PC-9 (cell line): Measurements from ENCODE around the gene DHTKD1. TPM values are rescaled to one million over a fixed set of nuclear protein-coding genes. Genes with fewer than 3 reads are reported as not detected.
A peak's percentile ranks its signal among the peaks of the same experiment; 100 is the strongest.

Experiments
- BruUV-seq: library from RNA; stranded (reverse); fragments of 400-500 nt; replicated peaks from 2 replicates; lab custom pipeline; 2021; lab: Mats Ljungman, UMichigan
- CTCF ChIA-PET: fragments of 300-600 bp; sonication (Branson Sonifier 250); formaldehyde crosslinking; loops from one replicate; lab custom pipeline; 2022; ENCODE audit warnings: antibody characterized with exemption; lab: Charles Lee
- POLR2A ChIA-PET: fragments of 300-600 bp; sonication (Branson Sonifier 250); formaldehyde crosslinking; loops from one replicate; lab custom pipeline; 2022; ENCODE audit warnings: antibody characterized with exemption; ENCODE audit not compliant: unreplicated experiment; lab: Charles Lee
- DNase-seq, 2 experiments: peaks; one replicate each; pipeline versions ENCODE4 v3.0.0 to v3.0.0-alpha.2; 2015 to 2022; ENCODE audit warnings: mixed read lengths in 1 of 2
- H2AFZ ChIP-seq: fragments of 200-600 bp; sonication (generic); 2 replicates; pipeline ENCODE4 v1.8.1; 2017; ENCODE audit warnings: antibody characterized with exemption
- H3F3A ChIP-seq: fragments of 200-600 bp; sonication (generic); 2 replicates; pipeline ENCODE4 v1.8.1; 2017; ENCODE audit warnings: antibody characterized with exemption, mild to moderate bottlenecking, low read depth; ENCODE audit not compliant: insufficient read depth
- H3K27ac ChIP-seq: fragments of 200-600 bp; sonication (generic); 2 replicates; pipeline ENCODE4 v1.6.1; 2016; ENCODE audit warnings: mixed run types
- H3K27me3 ChIP-seq: fragments of 200-600 bp; sonication (generic); 2 replicates; pipeline ENCODE4 v1.6.1; 2016; ENCODE audit warnings: low read depth, mixed run types; ENCODE audit not compliant: insufficient read depth
- H3K36me3 ChIP-seq: fragments of 200-600 bp; sonication (generic); 2 replicates; pipeline ENCODE4 v1.6.1; 2016; ENCODE audit warnings: low read depth, mixed run types
- H3K4me1 ChIP-seq: fragments of 200-600 bp; sonication (generic); replicated peaks from 2 replicates; pipeline ENCODE4 v1.6.1; 2016; ENCODE audit warnings: mixed run types; ENCODE audit not compliant: insufficient read depth
- H3K4me2 ChIP-seq: fragments of 200-600 bp; sonication (generic); 2 replicates; pipeline ENCODE4 v1.6.1; 2017; ENCODE audit warnings: mixed run types
- H3K4me3 ChIP-seq: fragments of 200-600 bp; sonication (generic); 2 replicates; pipeline ENCODE4 v1.6.1; 2016; ENCODE audit warnings: mixed run types
- H3K79me2 ChIP-seq: fragments of 200-600 bp; sonication (generic); 2 replicates; pipeline ENCODE4 v1.6.1; 2017; ENCODE audit warnings: low read depth, mixed run types
- H3K9me2 ChIP-seq: fragments of 200-600 bp; sonication (generic); 2 replicates; pipeline ENCODE4 v1.8.1; 2017; ENCODE audit warnings: mild to moderate bottlenecking; ENCODE audit not compliant: insufficient read depth
- H3K9me3 ChIP-seq: fragments of 200-600 bp; sonication (generic); 2 replicates; pipeline ENCODE4 v1.8.1; 2016; ENCODE audit warnings: low read depth; ENCODE audit not compliant: insufficient read depth
- H4K20me1 ChIP-seq: fragments of 200-600 bp; sonication (generic); 2 replicates; pipeline ENCODE4 v1.8.1; 2017; ENCODE audit not compliant: insufficient read depth
- EZH2 ChIP-seq: fragments of 200-600 bp; sonication (generic); IDR thresholded peaks from 2 replicates; pipeline ENCODE4 v1.8.0; 2017; ENCODE audit warnings: antibody characterized with exemption, low read depth
- intact Hi-C: fragments of 100-400 bp; cut with micrococcal nuclease; formaldehyde crosslinking; loops from one replicate; pipeline ENCODE4 v1.10.0; 2022; ENCODE audit not compliant: unreplicated experiment
- total RNA-seq: library from RNA; stranded (reverse); gene quantifications from 2 replicates; pipeline ENCODE4 v1.2.3, GENCODE V29; 2021
- TF ChIP-seq, protein P1 (sequence below): fragments of 200-600 bp; sonication (generic); conservative IDR thresholded peaks from 2 replicates; pipeline ENCODE4 v1.6.1; 2017; ENCODE audit warnings: mixed run types, antibody characterized with exemption, mild to moderate bottlenecking, moderate library complexity

Gene DHTKD1
- total RNA-seq, 1 experiment from 2014 or later, result 41.1 TPM

DNA sequence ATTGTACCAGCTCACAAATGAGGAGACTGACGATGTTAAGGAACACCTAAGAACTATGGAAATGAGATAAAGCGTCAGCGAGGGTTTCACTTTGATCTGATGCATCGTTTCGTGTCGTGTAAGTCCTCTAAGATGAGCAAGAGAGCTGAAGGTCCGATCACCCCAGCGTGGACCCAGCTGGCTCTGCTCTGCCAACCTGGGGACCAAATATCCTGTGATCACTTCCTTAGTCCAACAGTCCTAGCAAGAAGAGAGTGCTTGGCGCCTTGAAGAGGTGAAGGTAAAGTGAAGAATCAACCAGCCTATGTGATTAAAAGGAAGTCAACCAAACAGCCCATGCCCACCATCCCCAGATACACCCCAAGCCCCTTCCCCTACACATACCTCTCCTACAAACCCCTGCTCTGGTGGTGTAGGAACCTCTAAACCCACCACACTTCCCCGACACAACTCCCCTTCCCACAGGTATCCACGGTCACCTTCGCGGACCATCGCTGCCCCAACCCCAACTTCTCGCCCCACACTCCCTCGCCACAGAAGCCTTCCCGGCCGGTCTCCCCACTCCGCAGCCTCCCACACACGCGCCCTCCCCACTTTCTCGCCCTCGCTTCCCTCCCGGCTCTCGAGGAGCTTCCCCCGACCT, 26.9 kb upstream of the DHTKD1 start:
- intact Hi-C loops, result loop anchor here (2.0 kb wide), 1 partner anchor 155 kb away; the partner anchor contains the start of gene CDC123
- Histone ChIP-seq H3K4me3 (peak overlapping the region; percentile 90), H3K4me2 (peak overlapping the region; percentile 94), H3K4me1 (peaks cover 17% of the 10 kb centered on the region), H3K36me3 (no peaks in the 10 kb centered on the region), H3K27ac (peak overlapping the region; percentile 86), H3F3A (no peaks in the 10 kb centered on the region), H3K9me2 (no peaks in the 10 kb centered on the region), H4K20me1 (no peaks in the 10 kb centered on the region; the same call in 1 of the 2 replicates), H2AFZ (peak overlapping the region; percentile 88), H3K27me3 (no peaks in the 10 kb centered on the region), H3K79me2 (peaks cover 57% of the 10 kb centered on the region), H3K9me3 (no peaks in the 10 kb centered on the region)
- no peak for TF ChIP-seq EZH2
- TF ChIP-seq, protein P1, sequence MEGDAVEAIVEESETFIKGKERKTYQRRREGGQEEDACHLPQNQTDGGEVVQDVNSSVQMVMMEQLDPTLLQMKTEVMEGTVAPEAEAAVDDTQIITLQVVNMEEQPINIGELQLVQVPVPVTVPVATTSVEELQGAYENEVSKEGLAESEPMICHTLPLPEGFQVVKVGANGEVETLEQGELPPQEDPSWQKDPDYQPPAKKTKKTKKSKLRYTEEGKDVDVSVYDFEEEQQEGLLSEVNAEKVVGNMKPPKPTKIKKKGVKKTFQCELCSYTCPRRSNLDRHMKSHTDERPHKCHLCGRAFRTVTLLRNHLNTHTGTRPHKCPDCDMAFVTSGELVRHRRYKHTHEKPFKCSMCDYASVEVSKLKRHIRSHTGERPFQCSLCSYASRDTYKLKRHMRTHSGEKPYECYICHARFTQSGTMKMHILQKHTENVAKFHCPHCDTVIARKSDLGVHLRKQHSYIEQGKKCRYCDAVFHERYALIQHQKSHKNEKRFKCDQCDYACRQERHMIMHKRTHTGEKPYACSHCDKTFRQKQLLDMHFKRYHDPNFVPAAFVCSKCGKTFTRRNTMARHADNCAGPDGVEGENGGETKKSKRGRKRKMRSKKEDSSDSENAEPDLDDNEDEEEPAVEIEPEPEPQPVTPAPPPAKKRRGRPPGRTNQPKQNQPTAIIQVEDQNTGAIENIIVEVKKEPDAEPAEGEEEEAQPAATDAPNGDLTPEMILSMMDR, result no peak
- ChIA-PET CTCF (interaction anchor here (0.7 kb wide), 1 partner anchor 40 kb away, joined by 4 read pairs; no protein-coding TSS in a partner anchor), POLR2A (interaction anchor here (0.9 to 1.0 kb wide), 3 partner anchors 26 to 154 kb away, joined by 4 to 13 read pairs (median 7); partner anchors contain the start of genes CDC123 and NUDT5)
- BruUV-seq, result no TSS peak
- peak in 1 of 2 experiments; percentile 10 for DNase-seq

DNA sequence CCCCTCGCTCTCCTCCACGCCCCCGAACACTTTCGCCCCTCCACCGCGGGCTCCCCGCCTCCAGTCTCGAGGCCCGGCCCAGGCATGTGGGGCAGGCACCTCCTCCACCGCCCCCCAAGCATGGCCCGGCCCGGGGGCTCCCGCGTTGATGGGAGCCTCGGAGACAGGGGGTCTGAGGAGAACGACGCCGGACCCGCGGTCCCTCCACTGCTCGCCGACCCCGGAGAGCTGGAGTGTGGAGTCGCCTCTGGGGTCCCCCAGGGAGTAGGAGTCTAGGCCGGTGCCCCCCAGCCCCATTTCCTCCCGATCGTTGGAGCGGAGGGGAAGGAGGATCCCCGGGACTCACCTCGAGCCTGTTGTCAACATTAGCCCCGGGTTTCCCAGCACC, 26.4 kb upstream of the DHTKD1 start:
- CTCF ChIA-PET, result interaction anchor here (0.7 kb wide), 1 partner anchor 39 kb away, joined by 4 read pairs; no protein-coding TSS in a partner anchor
- TF ChIP-seq, protein P1, result no peak
- TF ChIP-seq EZH2, result no peak
- Histone ChIP-seq H3K4me3 (peak overlapping the region; percentile 90), H3K4me2 (peak overlapping the region; percentile 94), H3K27me3 (no peaks in the 10 kb centered on the region), H4K20me1 (no peaks in the 10 kb centered on the region; the same call in 1 of the 2 replicates), H3K9me2 (no peaks in the 10 kb centered on the region), H3K36me3 (no peaks in the 10 kb centered on the region), H3F3A (no peaks in the 10 kb centered on the region), H3K4me1 (peaks cover 17% of the 10 kb centered on the region), H3K27ac (peak overlapping the region; percentile 86), H3K9me3 (no peaks in the 10 kb centered on the region), H2AFZ (peak overlapping the region; percentile 88), H3K79me2 (peaks cover 51% of the 10 kb centered on the region)
- intact Hi-C loops, result loop anchor here (2.0 kb wide), 1 partner anchor 154 kb away; the partner anchor contains the start of gene CDC123
- DNase-seq, result peak in 1 of 2 experiments; percentile 37
- BruUV-seq, result no TSS peak
- POLR2A ChIA-PET, result interaction anchor here (0.6 to 1.0 kb wide), 5 partner anchors 26 to 784 kb away, joined by 4 to 13 read pairs (median 7); partner anchors contain the start of genes CDC123 and NUDT5

DNA sequence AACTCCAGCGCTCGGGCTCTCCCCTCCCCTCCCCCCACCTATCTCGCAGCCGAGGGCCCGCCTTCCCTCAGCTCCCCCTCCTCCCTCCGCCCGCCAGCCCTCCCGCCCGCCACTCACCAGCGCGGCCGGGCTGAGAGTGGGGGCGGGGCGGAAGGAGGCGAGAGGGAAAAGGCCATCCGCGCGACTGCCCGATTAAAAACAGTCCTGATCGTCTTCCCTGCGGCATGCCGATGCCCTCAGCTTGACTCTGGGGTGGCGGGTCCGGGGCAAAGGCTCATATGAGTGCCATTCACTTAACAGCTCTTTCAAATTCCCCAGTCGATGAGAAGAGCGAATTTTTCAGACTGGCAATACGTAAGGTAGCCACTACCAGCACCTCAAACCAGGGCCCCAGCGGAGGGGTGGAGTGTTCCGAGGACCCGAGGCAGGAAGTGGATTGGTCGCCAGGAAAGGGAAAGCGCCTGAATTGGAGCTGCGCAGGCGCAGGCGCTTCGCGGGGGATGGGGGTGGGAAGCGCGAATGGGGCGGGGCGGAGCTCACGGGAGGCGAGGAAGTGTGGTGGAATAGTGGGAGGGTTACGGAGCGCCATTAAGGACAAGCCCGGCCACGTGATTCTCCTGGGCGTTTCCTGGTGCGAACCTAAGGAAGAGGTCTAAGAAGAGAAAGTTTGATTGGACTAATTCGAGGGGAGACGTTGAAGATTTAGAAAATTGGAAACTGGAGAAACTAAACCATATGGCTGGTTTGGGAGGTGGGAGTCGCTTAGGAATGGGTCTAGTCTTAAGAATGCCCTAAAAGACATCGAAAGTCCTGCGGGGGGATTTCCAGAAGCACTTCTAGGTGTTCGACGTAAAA, 25.7 kb upstream of the DHTKD1 start, which contains the start of gene UPF2:
TSS of gene UPF2 (minus strand) at position 13 of the 855 bp plus-strand sequence. CDS start 7,386 bp downstream, outside the sequence.
- CTCF ChIA-PET, result interaction anchor here (0.5 kb wide), 1 partner anchor 12 kb away, joined by 3 read pairs; no protein-coding TSS in a partner anchor
- intact Hi-C loops, result loop anchor here (1.0 to 2.0 kb wide), 2 partner anchors 25 to 154 kb away; partner anchors contain the start of genes CDC123 and DHTKD1

More for the DNA sequence above, 25.7 kb upstream of the DHTKD1 start, which contains the start of gene UPF2:
- TF ChIP-seq, protein P1, result no peak
- no peak for TF ChIP-seq EZH2
- Histone ChIP-seq H3K36me3 (no peaks in the 10 kb centered on the region), H3K79me2 (peaks cover 45% of the 10 kb centered on the region), H4K20me1 (no peaks in the 10 kb centered on the region; the same call in 1 of the 2 replicates), H3K4me1 (peaks cover 17% of the 10 kb centered on the region), H3K4me3 (peak within 1 kb of the TSS; percentile 90), H3K9me3 (no peaks in the 10 kb centered on the region), H2AFZ (peak within 1 kb of the TSS; percentile 97), H3K9me2 (no peaks in the 10 kb centered on the region), H3K27ac (peak within 1 kb of the TSS; percentile 86), H3F3A (no peaks in the 10 kb centered on the region), H3K27me3 (no peaks in the 10 kb centered on the region), H3K4me2 (peak within 1 kb of the TSS; percentile 94)
- POLR2A ChIA-PET, result interaction anchor here (0.6 to 1.0 kb wide), 8 partner anchors 10 to 784 kb away, joined by 4 to 13 read pairs (median 4); partner anchors contain the start of genes CDC123 and NUDT5
- peak; percentile 89 to 96 for DNase-seq
- BruUV-seq, result no TSS peak
